T-helper 2 cell treated with Interferon-gamma antibody and Interleukin-4, amounts not matched to agents 100 ng/mL and 5 ng/mL, for 36 hours (primary cell): ENCODE results near the gene CRHR1. TPM values are rescaled to one million over a fixed set of nuclear protein-coding genes. Genes with fewer than 3 reads are reported as not detected.
"Not testable (repeated sequence)": the region's sequence is repeated elsewhere in the genome, so short reads cannot be mapped to it uniquely, and the experiment has no call there.

Experiments
- intact Hi-C: fragments of 100-400 bp; cut with micrococcal nuclease; formaldehyde crosslinking; loops from one replicate; pipeline ENCODE4 v1.15.1; 2023
- total RNA-seq: library from RNA; stranded (reverse); gene quantifications from 2 replicates; pipeline ENCODE4 v1.2.3, GENCODE V29; 2022

The CRHR1 gene
- not detected in 2 replicates for total RNA-seq

- intact Hi-C loops, result no loop called here
Measured at GRCh38 chr17:45784293-45784740, at the start of gene CRHR1. CRHR1 (plus strand) TSS chr17:45784320; CDS start chr17:45784545, 225 bp downstream.

GRCh38 chr17:45734598-45734997 is 49.5 kb upstream of the CRHR1 start:
- intact Hi-C loops, result no loop called here

- intact Hi-C loops, result no loop called here
Measured at GRCh38 chr17:45735488-45735887, 48.6 kb upstream of the CRHR1 start.

- intact Hi-C loops, result no loop called here
Measured at GRCh38 chr17:45739786-45740185, 44.3 kb upstream of the CRHR1 start.

GRCh38 chr17:45740553-45741330 is 43.4 kb upstream of the CRHR1 start:
- intact Hi-C loops, result no loop called here

- intact Hi-C loops, result no loop called here
Measured at GRCh38 chr17:45742251-45742650, 41.9 kb upstream of the CRHR1 start.

GRCh38 chr17:45743626-45744326 is 40.3 kb upstream of the CRHR1 start:
- intact Hi-C loops, result no loop called here

- intact Hi-C loops, result not testable (repeated sequence)
Measured at GRCh38 chr17:45744826-45745225, 39.3 kb upstream of the CRHR1 start.

- intact Hi-C loops, result no loop called here
Measured at GRCh38 chr17:45745601-45746494, 38.3 kb upstream of the CRHR1 start.

- intact Hi-C loops, result no loop called here
Measured at GRCh38 chr17:45747911-45748310, 36.2 kb upstream of the CRHR1 start.

GRCh38 chr17:45748731-45749310 is 35.3 kb upstream of the CRHR1 start:
- intact Hi-C loops, result no loop called here

- intact Hi-C loops, result no loop called here
Measured at GRCh38 chr17:45749831-45750335, 34.2 kb upstream of the CRHR1 start.

- intact Hi-C loops, result no loop called here
Measured at GRCh38 chr17:45750779-45751440, 33.2 kb upstream of the CRHR1 start.

- intact Hi-C loops, result no loop called here
Measured at GRCh38 chr17:45751466-45751865, 32.7 kb upstream of the CRHR1 start.

- intact Hi-C loops, result no loop called here
Measured at GRCh38 chr17:45752246-45752645, 31.9 kb upstream of the CRHR1 start.

GRCh38 chr17:45753645-45754225 is 30.4 kb upstream of the CRHR1 start:
- intact Hi-C loops, result no loop called here

- intact Hi-C loops, result no loop called here
Measured at GRCh38 chr17:45755050-45755449, 29.1 kb upstream of the CRHR1 start.

GRCh38 chr17:45756266-45756991 is 27.7 kb upstream of the CRHR1 start:
- intact Hi-C loops, result no loop called here

- intact Hi-C loops, result no loop called here
Measured at GRCh38 chr17:45757431-45758218, 26.5 kb upstream of the CRHR1 start.
